NT2/D1 (cell line): ENCODE results near the gene PHPT1.
"Not testable (repeated sequence)": the region's sequence is repeated elsewhere in the genome, so short reads cannot be mapped to it uniquely, and the experiment has no call there.

Experiments
- SUZ12 ChIP-seq: IDR thresholded peaks from 2 replicates; pipeline ENCODE4 v1.6.1; 2011; ENCODE audit not compliant: insufficient read length, insufficient read depth; ENCODE audit errors: extremely low read depth
- YY1 ChIP-seq: IDR thresholded peaks from 2 replicates; pipeline ENCODE4 v1.6.1; 2011; ENCODE audit not compliant: insufficient read length, insufficient read depth
- ZNF274 ChIP-seq: IDR thresholded peaks from 2 replicates; pipeline ENCODE4 v1.6.1; 2011; ENCODE audit warnings: mild to moderate bottlenecking, low read depth, low read length

- TF ChIP-seq YY1, ZNF274, SUZ12: not testable (repeated sequence)
Observed at GRCh38 chr9:136833381-136834048, 15.7 kb upstream of the PHPT1 start.
